ENCODE results near the gene GABRG3. TPM values are rescaled to one million over a fixed set of nuclear protein-coding genes. Genes with fewer than 3 reads are reported as not detected.

Gene GABRG3
- total RNA-seq, 2 donors from 2014 or later, result not detected

DNA sequence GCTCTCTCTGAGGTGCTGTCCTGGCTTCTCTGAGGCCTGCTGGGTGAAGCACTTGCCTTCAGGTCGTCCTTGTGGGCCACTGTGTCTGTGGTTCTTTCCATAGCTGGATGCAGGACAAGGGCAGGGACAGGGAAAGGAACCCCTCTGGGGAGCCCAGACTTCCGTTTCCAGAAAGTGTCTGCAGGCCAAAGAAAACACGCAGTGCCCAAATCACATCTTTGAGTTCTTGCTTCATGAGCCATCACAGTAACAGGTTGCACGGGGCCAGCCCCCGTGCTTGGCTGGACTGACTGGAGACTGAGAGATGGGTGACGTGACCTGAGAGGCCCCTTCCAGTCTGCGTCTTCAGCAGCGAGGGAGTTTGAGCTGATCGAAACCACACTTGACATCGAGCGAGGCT lies 115.8 kb downstream of the GABRG3 start:
- H3K9me3 Mint-ChIP-seq, result no peaks in the 10 kb centered on the region
- H3K36me3 Mint-ChIP-seq, result no peaks in the 10 kb centered on the region
- H3K4me3 Mint-ChIP-seq, result no peak overlapping the region
- no peak overlapping the region for H3K27ac Mint-ChIP-seq
- no peak for ATAC-seq
- H3K4me1 Mint-ChIP-seq (ENCODE audit: low read depth in 2 of 2), result no peaks in the 10 kb centered on the region
- no peak for DNase-seq (ENCODE audit: low spot score)
- H3K27me3 Mint-ChIP-seq, result no peaks in the 10 kb centered on the region

- H3K27ac Mint-ChIP-seq, result no peak overlapping the region
- H3K27me3 Mint-ChIP-seq, result no peaks in the 10 kb centered on the region
- H3K9me3 Mint-ChIP-seq, result peaks cover 7% of the 10 kb centered on the region
- ATAC-seq (peak in 1 of 2 donors; percentile 41), DNase-seq (ENCODE audit: low spot score) (no peak)
- no peaks in the 10 kb centered on the region for H3K4me1 Mint-ChIP-seq (ENCODE audit: low read depth in 2 of 2)
- H3K36me3 Mint-ChIP-seq, result no peaks in the 10 kb centered on the region
- no peak overlapping the region for H3K4me3 Mint-ChIP-seq
Observed at GRCh38 chr15:27087651-27088583, 116.9 kb downstream of the GABRG3 start.

DNA sequence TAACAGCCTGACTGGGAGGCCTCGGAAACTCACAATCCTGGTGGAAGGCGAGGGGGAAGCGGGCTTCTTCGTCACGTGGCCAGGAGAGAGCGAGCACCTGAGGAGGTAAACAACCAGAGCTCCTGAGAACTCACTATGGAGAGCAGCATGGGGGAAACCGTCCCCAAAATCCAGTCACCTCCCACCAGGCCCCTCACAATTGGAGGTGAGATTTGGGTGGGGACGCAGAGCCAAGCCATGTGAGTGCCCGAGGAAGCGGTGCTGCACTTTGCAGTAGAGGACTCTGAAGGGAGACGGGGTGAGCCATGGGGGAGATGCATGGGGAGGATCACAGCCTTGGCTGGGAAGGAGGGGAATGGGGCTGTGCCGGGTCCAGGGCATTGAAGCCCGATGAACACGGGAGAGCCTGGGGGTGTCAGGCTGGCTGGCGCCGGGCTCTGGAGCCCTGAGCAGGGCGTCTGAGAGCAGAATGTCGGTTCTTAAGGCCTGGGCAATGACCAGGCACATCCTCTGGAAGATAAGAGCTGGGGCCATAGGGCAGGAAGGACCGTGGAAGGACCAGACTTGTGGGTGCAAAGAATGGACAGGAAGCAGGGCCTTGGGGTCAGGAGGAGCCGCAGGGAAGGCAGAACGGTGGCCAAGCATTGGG lies 117.7 kb downstream of the GABRG3 start:
- no peaks in the 10 kb centered on the region for H3K27me3 Mint-ChIP-seq
- ATAC-seq (no peak), DNase-seq (ENCODE audit: low spot score) (no peak)
- no peaks in the 10 kb centered on the region for H3K4me1 Mint-ChIP-seq (ENCODE audit: low read depth in 2 of 2)
- peaks cover 8% of the 10 kb centered on the region for H3K9me3 Mint-ChIP-seq
- no peaks in the 10 kb centered on the region for H3K36me3 Mint-ChIP-seq
- no peak overlapping the region for H3K4me3 Mint-ChIP-seq
- H3K27ac Mint-ChIP-seq, result no peak overlapping the region

GRCh38 chr15:27089233-27089586 lies 118.2 kb downstream of the GABRG3 start:
- ATAC-seq (no peak), DNase-seq (ENCODE audit: low spot score) (no peak)
- Mint-ChIP-seq H3K27me3 (no peaks in the 10 kb centered on the region), H3K4me1 (ENCODE audit: low read depth in 2 of 2) (no peaks in the 10 kb centered on the region), H3K9me3 (peaks cover 8% of the 10 kb centered on the region), H3K36me3 (no peaks in the 10 kb centered on the region), H3K27ac (no peak overlapping the region), H3K4me3 (no peak overlapping the region)

GRCh38 chr15:27089676-27090075 lies 118.7 kb downstream of the GABRG3 start:
- Mint-ChIP-seq H3K9me3 (peaks cover 8% of the 10 kb centered on the region), H3K27ac (no peak overlapping the region), H3K4me1 (ENCODE audit: low read depth in 2 of 2) (no peaks in the 10 kb centered on the region), H3K27me3 (no peaks in the 10 kb centered on the region), H3K36me3 (no peaks in the 10 kb centered on the region), H3K4me3 (no peak overlapping the region)
- no peak for DNase-seq (ENCODE audit: low spot score)
- no peak for ATAC-seq

GRCh38 chr15:27091270-27091940 lies 120.4 kb downstream of the GABRG3 start:
- H3K36me3 Mint-ChIP-seq, result no peaks in the 10 kb centered on the region
- no peak overlapping the region for H3K27ac Mint-ChIP-seq
- DNase-seq (ENCODE audit: low spot score) (no peak), ATAC-seq (no peak)
- H3K4me1 Mint-ChIP-seq (ENCODE audit: low read depth in 2 of 2), result no peaks in the 10 kb centered on the region
- peaks cover 8% of the 10 kb centered on the region for H3K9me3 Mint-ChIP-seq
- no peak overlapping the region for H3K4me3 Mint-ChIP-seq
- no peaks in the 10 kb centered on the region for H3K27me3 Mint-ChIP-seq

- Mint-ChIP-seq H3K9me3 (peaks cover 8% of the 10 kb centered on the region), H3K27me3 (no peaks in the 10 kb centered on the region)
Observed at GRCh38 chr15:27092390-27092789, 121.4 kb downstream of the GABRG3 start.

DNA sequence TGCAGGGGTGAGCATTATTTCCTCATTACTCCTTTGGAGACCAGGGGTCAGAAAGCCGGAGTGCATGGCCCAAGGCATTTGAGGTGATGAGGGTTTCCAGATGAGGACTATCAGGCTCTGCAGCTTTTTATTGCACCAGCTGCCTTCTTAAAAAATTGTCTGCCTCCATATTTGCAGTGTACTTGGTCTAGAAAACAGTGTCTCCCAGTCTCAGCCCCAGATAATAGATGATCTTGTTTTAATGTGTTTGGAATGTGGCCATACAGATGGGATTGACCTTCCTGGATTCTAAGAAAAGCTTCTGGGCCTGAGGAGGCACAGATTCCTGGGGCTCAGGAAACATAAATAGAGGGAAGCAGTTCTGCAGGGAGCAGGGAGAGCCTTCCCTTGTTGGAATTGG lies 123.3 kb downstream of the GABRG3 start:
- ATAC-seq, result no peak
- peaks cover 12% of the 10 kb centered on the region for H3K9me3 Mint-ChIP-seq

More at GRCh38 chr15:27092390-27092789, 121.4 kb downstream of the GABRG3 start:
- DNase-seq (ENCODE audit: low spot score) (no peak), ATAC-seq (no peak)
- no peak overlapping the region for H3K27ac Mint-ChIP-seq
- no peaks in the 10 kb centered on the region for H3K4me1 Mint-ChIP-seq (ENCODE audit: low read depth in 2 of 2)
- no peaks in the 10 kb centered on the region for H3K36me3 Mint-ChIP-seq
- H3K4me3 Mint-ChIP-seq, result no peak overlapping the region

DNA sequence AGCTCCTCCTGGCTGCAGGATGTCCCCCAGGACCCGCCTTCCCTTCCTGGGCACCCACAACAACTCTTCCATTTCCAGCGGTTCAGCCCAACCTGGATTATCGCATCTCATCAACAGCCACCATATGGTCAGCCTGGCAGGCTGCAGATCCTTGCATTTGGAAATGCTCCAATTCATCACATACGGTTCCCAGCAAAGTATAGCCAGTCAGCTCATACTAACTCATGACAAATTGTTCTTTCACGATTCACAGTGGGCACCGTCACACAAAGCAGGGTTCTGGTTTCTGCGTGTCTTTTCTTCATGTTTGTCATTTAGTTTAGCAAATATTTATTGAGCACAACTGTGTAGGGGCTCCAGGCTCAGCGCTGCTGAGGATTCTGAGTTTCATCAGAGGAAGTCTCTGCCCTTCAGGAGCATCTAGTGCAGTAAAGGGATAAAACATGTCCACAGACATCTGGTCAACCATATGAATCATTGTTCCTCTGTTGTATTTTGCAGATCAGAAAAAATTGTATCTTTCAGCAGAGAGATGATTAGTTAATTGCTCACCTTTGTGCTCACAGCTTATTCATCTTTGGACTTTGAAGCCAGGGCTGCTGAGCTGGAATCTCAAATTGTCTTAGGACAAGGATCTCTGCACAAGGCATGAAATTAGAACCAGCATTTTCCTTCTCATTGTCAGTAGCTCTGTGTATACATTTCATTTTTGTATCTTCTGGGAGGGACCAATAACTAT lies 125.1 kb downstream of the GABRG3 start:
- Mint-ChIP-seq H3K27ac (no peak overlapping the region), H3K4me1 (ENCODE audit: low read depth in 2 of 2) (no peaks in the 10 kb centered on the region)
- ATAC-seq, result no peak

More for the DNA sequence above, 123.3 kb downstream of the GABRG3 start:
- H3K4me1 Mint-ChIP-seq (ENCODE audit: low read depth in 2 of 2), result no peaks in the 10 kb centered on the region
- H3K36me3 Mint-ChIP-seq, result no peaks in the 10 kb centered on the region
- H3K27me3 Mint-ChIP-seq, result no peaks in the 10 kb centered on the region
- no peak overlapping the region for H3K27ac Mint-ChIP-seq
- no peak overlapping the region for H3K4me3 Mint-ChIP-seq
- DNase-seq (ENCODE audit: low spot score), result no peak

GRCh38 chr15:27097506-27097905 lies 126.5 kb downstream of the GABRG3 start:
- ATAC-seq (no peak), DNase-seq (ENCODE audit: low spot score) (no peak)
- no peaks in the 10 kb centered on the region for H3K36me3 Mint-ChIP-seq
- no peaks in the 10 kb centered on the region for H3K4me1 Mint-ChIP-seq (ENCODE audit: low read depth in 2 of 2)
- no peak overlapping the region for H3K4me3 Mint-ChIP-seq
- peaks cover 7% of the 10 kb centered on the region for H3K9me3 Mint-ChIP-seq
- H3K27ac Mint-ChIP-seq, result no peak overlapping the region
- H3K27me3 Mint-ChIP-seq, result no peaks in the 10 kb centered on the region

More for the DNA sequence above, 125.1 kb downstream of the GABRG3 start:
- Mint-ChIP-seq H3K4me3 (no peak overlapping the region), H3K9me3 (peaks cover 12% of the 10 kb centered on the region), H3K27me3 (no peaks in the 10 kb centered on the region), H3K36me3 (no peaks in the 10 kb centered on the region)
- no peak for DNase-seq (ENCODE audit: low spot score)

- Mint-ChIP-seq H3K4me3 (no peak overlapping the region), H3K36me3 (no peaks in the 10 kb centered on the region), H3K9me3 (peaks cover 8% of the 10 kb centered on the region), H3K27me3 (no peaks in the 10 kb centered on the region), H3K4me1 (ENCODE audit: low read depth in 2 of 2) (no peaks in the 10 kb centered on the region), H3K27ac (no peak overlapping the region)
- DNase-seq (ENCODE audit: low spot score) (no peak), ATAC-seq (no peak)
Observed at GRCh38 chr15:27101982-27102381, 131.0 kb downstream of the GABRG3 start.

DNA sequence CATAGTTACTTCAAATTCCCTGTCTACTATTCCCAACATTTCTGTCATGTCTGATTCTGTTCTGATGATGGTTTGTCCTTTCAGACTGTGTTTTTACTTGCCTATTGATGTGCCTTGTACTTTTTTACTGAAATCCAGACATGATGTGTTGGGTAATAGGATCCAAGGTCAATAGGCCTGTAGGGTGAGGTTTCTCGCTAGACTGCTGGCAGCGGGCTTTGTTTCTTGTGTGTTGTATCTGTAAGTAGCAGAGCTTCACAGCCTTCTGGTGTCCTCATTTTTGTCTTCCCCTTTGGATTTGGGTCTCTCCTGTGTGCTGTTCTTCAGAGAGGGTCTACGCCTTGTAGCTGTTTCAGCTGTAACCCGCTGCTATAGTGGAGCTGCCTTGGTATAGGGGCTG lies 140.3 kb downstream of the GABRG3 start:
- H3K4me3 Mint-ChIP-seq, result no peak overlapping the region
- DNase-seq (ENCODE audit: low spot score) (no peak), ATAC-seq (no peak)
- no peaks in the 10 kb centered on the region for H3K4me1 Mint-ChIP-seq (ENCODE audit: low read depth in 2 of 2)
- no peaks in the 10 kb centered on the region for H3K36me3 Mint-ChIP-seq
- no peaks in the 10 kb centered on the region for H3K27me3 Mint-ChIP-seq
- H3K27ac Mint-ChIP-seq, result no peak overlapping the region
- H3K9me3 Mint-ChIP-seq, result peaks cover 8% of the 10 kb centered on the region

- DNase-seq (ENCODE audit: low spot score) (no peak), ATAC-seq (no peak)
- Mint-ChIP-seq H3K9me3 (peaks cover 8% of the 10 kb centered on the region), H3K27me3 (no peaks in the 10 kb centered on the region), H3K36me3 (no peaks in the 10 kb centered on the region), H3K4me3 (no peak overlapping the region), H3K27ac (no peak overlapping the region), H3K4me1 (ENCODE audit: low read depth in 2 of 2) (no peaks in the 10 kb centered on the region)
Observed at GRCh38 chr15:27114473-27114872, 143.5 kb downstream of the GABRG3 start.
